ENCODE measurements around the gene ANLN. TPM values are rescaled to one million over a fixed set of nuclear protein-coding genes. Genes with fewer than 3 reads are reported as not detected.

ANLN gene
- total RNA-seq, 2 experiments from 2014 or later, result 65.1 to 69.0 TPM

- POLR2A ChIA-PET, result interaction anchor here (0.7 to 1.8 kb wide), 6 partner anchors 8 to 741 kb away, joined by 3 to 4 read pairs (median 4); partner anchors contain the start of gene ANLN
- no peak overlapping the region for H3K4me3 Mint-ChIP-seq
Measured at GRCh38 chr7:36440880-36441279, 51.2 kb downstream of the ANLN start.

GRCh38 chr7:36441344-36442022 is 51.8 kb downstream of the ANLN start:
- Mint-ChIP-seq H3K4me1 (no peaks in the 10 kb centered on the region), H3K9me3 (no peaks in the 10 kb centered on the region), H3K36me3 (ENCODE audit: low read depth) (peaks cover 30% of the 10 kb centered on the region), H3K27me3 (no peaks in the 10 kb centered on the region), H3K27ac (no peak overlapping the region), H3K4me3 (no peak overlapping the region)
- CTCF ChIA-PET, result interaction anchor here (0.6 to 3.3 kb wide), 20 partner anchors 10 to 757 kb away, joined by 3 to 18 read pairs (median 5); partner anchors contain the start of gene ANLN
- no peak for DNase-seq
- POLR2A ChIA-PET, result interaction anchor here (0.7 to 1.8 kb wide), 8 partner anchors 8 to 740 kb away, joined by 3 to 4 read pairs (median 3); partner anchors contain the start of gene ANLN

More at GRCh38 chr7:36440880-36441279, 51.2 kb downstream of the ANLN start:
- CTCF ChIA-PET, result interaction anchor here (0.6 to 3.3 kb wide), 19 partner anchors 10 to 758 kb away, joined by 3 to 18 read pairs (median 5); partner anchors contain the start of gene ANLN
- Mint-ChIP-seq H3K9me3 (no peaks in the 10 kb centered on the region), H3K4me1 (no peaks in the 10 kb centered on the region), H3K27me3 (no peaks in the 10 kb centered on the region), H3K27ac (no peak overlapping the region), H3K36me3 (ENCODE audit: low read depth) (peaks cover 30% of the 10 kb centered on the region)
- DNase-seq, result no peak

- H3K27me3 Mint-ChIP-seq, result no peaks in the 10 kb centered on the region
- H3K27ac Mint-ChIP-seq, result no peak overlapping the region
- DNase-seq, result no peak
- ChIA-PET POLR2A (interaction anchor here (1.0 kb wide), 1 partner anchor 8 kb away, joined by 3 read pairs; no protein-coding TSS in a partner anchor), CTCF (interaction anchor here (1.0 kb wide), 1 partner anchor 733 kb away, joined by 5 read pairs; no protein-coding TSS in a partner anchor)
- no peak overlapping the region for H3K4me3 Mint-ChIP-seq
- H3K4me1 Mint-ChIP-seq, result no peaks in the 10 kb centered on the region
- no peaks in the 10 kb centered on the region for H3K9me3 Mint-ChIP-seq
- peaks cover 68% of the 10 kb centered on the region for H3K36me3 Mint-ChIP-seq (ENCODE audit: low read depth)
Measured at GRCh38 chr7:36448781-36449379, 59.2 kb downstream of the ANLN start.

- H3K36me3 Mint-ChIP-seq (ENCODE audit: low read depth), result peaks cover 73% of the 10 kb centered on the region
- H3K9me3 Mint-ChIP-seq, result no peaks in the 10 kb centered on the region
- no peak overlapping the region for H3K27ac Mint-ChIP-seq
- no peak overlapping the region for H3K4me3 Mint-ChIP-seq
- no peak for DNase-seq
- H3K27me3 Mint-ChIP-seq, result no peaks in the 10 kb centered on the region
- H3K4me1 Mint-ChIP-seq, result no peaks in the 10 kb centered on the region
- ChIA-PET CTCF (interaction anchor here (1.0 kb wide), 1 partner anchor 732 kb away, joined by 5 read pairs; no protein-coding TSS in a partner anchor), POLR2A (interaction anchor here (1.0 kb wide), 1 partner anchor 9 kb away, joined by 3 read pairs; no protein-coding TSS in a partner anchor)
Measured at GRCh38 chr7:36449685-36450084, 60.0 kb downstream of the ANLN start.

GRCh38 chr7:36453769-36454168 is 64.1 kb downstream of the ANLN start:
- H3K4me3 Mint-ChIP-seq, result no peak overlapping the region
- H3K27ac Mint-ChIP-seq, result no peak overlapping the region
- ChIA-PET CTCF (interaction anchor here (0.7 to 1.8 kb wide), 4 partner anchors 13 to 728 kb away, joined by 3 to 6 read pairs (median 4); no protein-coding TSS in a partner anchor), POLR2A (interaction anchor here (0.9 kb wide), 1 partner anchor 12 kb away, joined by 3 read pairs; no protein-coding TSS in a partner anchor)
- H3K9me3 Mint-ChIP-seq, result no peaks in the 10 kb centered on the region
- H3K27me3 Mint-ChIP-seq, result no peaks in the 10 kb centered on the region
- no peaks in the 10 kb centered on the region for H3K4me1 Mint-ChIP-seq
- peaks cover 50% of the 10 kb centered on the region for H3K36me3 Mint-ChIP-seq (ENCODE audit: low read depth)
- DNase-seq, result no peak

- POLR2A ChIA-PET, result interaction anchor here (1.5 kb wide), 1 partner anchor 66 kb away, joined by 5 read pairs; the partner anchor contains the start of gene ANLN
- Mint-ChIP-seq H3K27ac (no peak overlapping the region), H3K4me1 (no peaks in the 10 kb centered on the region), H3K27me3 (no peaks in the 10 kb centered on the region), H3K9me3 (no peaks in the 10 kb centered on the region), H3K4me3 (no peak overlapping the region), H3K36me3 (ENCODE audit: low read depth) (peaks cover 35% of the 10 kb centered on the region)
- CTCF ChIA-PET, result interaction anchor here (0.6 to 0.7 kb wide), 5 partner anchors 10 to 806 kb away, joined by 3 read pairs; no protein-coding TSS in a partner anchor
- no peak for DNase-seq
Measured at GRCh38 chr7:36455646-36456045, 66.0 kb downstream of the ANLN start.

- Mint-ChIP-seq H3K9me3 (no peaks in the 10 kb centered on the region), H3K36me3 (ENCODE audit: low read depth) (peaks cover 30% of the 10 kb centered on the region), H3K4me3 (no peak overlapping the region), H3K4me1 (no peaks in the 10 kb centered on the region), H3K27me3 (no peaks in the 10 kb centered on the region), H3K27ac (no peak overlapping the region)
- POLR2A ChIA-PET, result interaction anchor here (1.5 kb wide), 1 partner anchor 66 kb away, joined by 5 read pairs; the partner anchor contains the start of gene ANLN
- CTCF ChIA-PET, result interaction anchor here (0.6 to 0.7 kb wide), 5 partner anchors 10 to 805 kb away, joined by 3 read pairs; no protein-coding TSS in a partner anchor
- no peak for DNase-seq
Measured at GRCh38 chr7:36456138-36456537, 66.5 kb downstream of the ANLN start.

- Mint-ChIP-seq H3K36me3 (ENCODE audit: low read depth) (peaks cover 26% of the 10 kb centered on the region), H3K4me3 (no peak overlapping the region)
- CTCF ChIA-PET, result no interaction called here
Measured at GRCh38 chr7:36456548-36456947, 66.9 kb downstream of the ANLN start.

GRCh38 chr7:36459236-36459960 is 69.7 kb downstream of the ANLN start:
- Mint-ChIP-seq H3K9me3 (no peaks in the 10 kb centered on the region), H3K4me1 (no peaks in the 10 kb centered on the region), H3K27me3 (peaks cover 7% of the 10 kb centered on the region), H3K36me3 (ENCODE audit: low read depth) (peaks cover 7% of the 10 kb centered on the region), H3K4me3 (no peak overlapping the region), H3K27ac (no peak overlapping the region)
- ChIA-PET POLR2A (no interaction called here), CTCF (interaction anchor here (0.7 to 1.2 kb wide), 2 partner anchors 18 to 723 kb away, joined by 3 to 5 read pairs; no protein-coding TSS in a partner anchor)
- no peak for DNase-seq

More at GRCh38 chr7:36456548-36456947, 66.9 kb downstream of the ANLN start:
- Mint-ChIP-seq H3K9me3 (no peaks in the 10 kb centered on the region), H3K27me3 (no peaks in the 10 kb centered on the region), H3K4me1 (no peaks in the 10 kb centered on the region), H3K27ac (no peak overlapping the region)
- no peak for DNase-seq
- POLR2A ChIA-PET, result no interaction called here

GRCh38 chr7:36460811-36461429 is 71.3 kb downstream of the ANLN start:
- H3K27me3 Mint-ChIP-seq, result peaks cover 9% of the 10 kb centered on the region
- H3K4me1 Mint-ChIP-seq, result no peaks in the 10 kb centered on the region
- H3K36me3 Mint-ChIP-seq (ENCODE audit: low read depth), result peaks cover 3% of the 10 kb centered on the region
- no peaks in the 10 kb centered on the region for H3K9me3 Mint-ChIP-seq
- CTCF ChIA-PET, result interaction anchor here (0.6 to 1.0 kb wide), 3 partner anchors 20 to 738 kb away, joined by 3 read pairs; no protein-coding TSS in a partner anchor
- no peak for DNase-seq
- no peak overlapping the region for H3K4me3 Mint-ChIP-seq
- H3K27ac Mint-ChIP-seq, result no peak overlapping the region
- POLR2A ChIA-PET, result no interaction called here

GRCh38 chr7:36462551-36463137 is 73.0 kb downstream of the ANLN start:
- H3K4me3 Mint-ChIP-seq, result no peak overlapping the region
- no peaks in the 10 kb centered on the region for H3K9me3 Mint-ChIP-seq
- POLR2A ChIA-PET, result no interaction called here

GRCh38 chr7:36464271-36464670 is 74.6 kb downstream of the ANLN start:
- Mint-ChIP-seq H3K4me1 (no peaks in the 10 kb centered on the region), H3K9me3 (no peaks in the 10 kb centered on the region), H3K36me3 (ENCODE audit: low read depth) (peaks cover 2% of the 10 kb centered on the region), H3K27ac (no peak overlapping the region), H3K27me3 (peaks cover 12% of the 10 kb centered on the region), H3K4me3 (no peak overlapping the region)
- no peak for DNase-seq
- ChIA-PET POLR2A (no interaction called here), CTCF (interaction anchor here (0.6 kb wide), 1 partner anchor 72 kb away, joined by 4 read pairs; no protein-coding TSS in a partner anchor)

More at GRCh38 chr7:36462551-36463137, 73.0 kb downstream of the ANLN start:
- Mint-ChIP-seq H3K36me3 (ENCODE audit: low read depth) (peaks cover 2% of the 10 kb centered on the region), H3K27ac (no peak overlapping the region), H3K27me3 (peaks cover 12% of the 10 kb centered on the region), H3K4me1 (no peaks in the 10 kb centered on the region)
- CTCF ChIA-PET, result no interaction called here
- DNase-seq, result no peak
